Natural killer cell treated with Interleukin-12 subunit alpha and Interleukin-12 subunit beta and Interleukin-15 and Interleukin-18, amount 100 ng/mL, for 72 hours (primary cell): ENCODE measurements around the gene CDS1. TPM values are rescaled to one million over a fixed set of nuclear protein-coding genes. Genes with fewer than 3 reads are reported as not detected.
"Not testable (repeated sequence)": the region's sequence is repeated elsewhere in the genome, so short reads cannot be mapped to it uniquely, and the experiment has no call there.

Experiments
- ATAC-seq, 2 donors: fragments of 150-1000 bp; cut with Tn5 transposase in 1 of 2; sonication (Bioruptor Pico), chemical (Tn5 transposase) in 1 of 2; 2 replicates each; pipeline ENCODE4 v1.10.0; 2021
- DNase-seq: peaks from one replicate; pipeline ENCODE4 v3.0.0; 2022; ENCODE audit warnings: low spot score
- H3K27ac Mint-ChIP-seq, 2 donors: 1 replicate in 1 of 2; 2 replicates in 1 of 2; pipeline ENCODE4 v1.8.0; 2022; ENCODE audit warnings: mixed read lengths in 2 of 2, mild to moderate bottlenecking in 1 of 2, moderate library complexity in 1 of 2
- H3K27me3 Mint-ChIP-seq, 2 donors: 1 replicate in 1 of 2; 2 replicates in 1 of 2; pipeline ENCODE4 v1.8.0; 2022; ENCODE audit warnings: mixed read lengths in 2 of 2
- H3K36me3 Mint-ChIP-seq: one replicate; pipeline ENCODE4 v1.8.0; 2022; ENCODE audit warnings: mixed read lengths
- H3K4me1 Mint-ChIP-seq, 2 donors: 1 replicate in 1 of 2; 2 replicates in 1 of 2; pipeline ENCODE4 v1.8.0; 2022; ENCODE audit warnings: low read depth in 2 of 2, mixed read lengths in 2 of 2, mild to moderate bottlenecking in 1 of 2
- H3K4me3 Mint-ChIP-seq: one replicate; pipeline ENCODE4 v1.8.0; 2022; ENCODE audit warnings: mixed read lengths
- H3K9me3 Mint-ChIP-seq: 2 replicates; pipeline ENCODE4 v1.8.0; 2022; ENCODE audit warnings: mixed read lengths
- total RNA-seq, 2 donors: library from RNA; stranded (reverse); gene quantifications; one replicate each; pipeline ENCODE4 v1.2.3, GENCODE V29; 2022

Gene CDS1
- total RNA-seq = not detected

DNA sequence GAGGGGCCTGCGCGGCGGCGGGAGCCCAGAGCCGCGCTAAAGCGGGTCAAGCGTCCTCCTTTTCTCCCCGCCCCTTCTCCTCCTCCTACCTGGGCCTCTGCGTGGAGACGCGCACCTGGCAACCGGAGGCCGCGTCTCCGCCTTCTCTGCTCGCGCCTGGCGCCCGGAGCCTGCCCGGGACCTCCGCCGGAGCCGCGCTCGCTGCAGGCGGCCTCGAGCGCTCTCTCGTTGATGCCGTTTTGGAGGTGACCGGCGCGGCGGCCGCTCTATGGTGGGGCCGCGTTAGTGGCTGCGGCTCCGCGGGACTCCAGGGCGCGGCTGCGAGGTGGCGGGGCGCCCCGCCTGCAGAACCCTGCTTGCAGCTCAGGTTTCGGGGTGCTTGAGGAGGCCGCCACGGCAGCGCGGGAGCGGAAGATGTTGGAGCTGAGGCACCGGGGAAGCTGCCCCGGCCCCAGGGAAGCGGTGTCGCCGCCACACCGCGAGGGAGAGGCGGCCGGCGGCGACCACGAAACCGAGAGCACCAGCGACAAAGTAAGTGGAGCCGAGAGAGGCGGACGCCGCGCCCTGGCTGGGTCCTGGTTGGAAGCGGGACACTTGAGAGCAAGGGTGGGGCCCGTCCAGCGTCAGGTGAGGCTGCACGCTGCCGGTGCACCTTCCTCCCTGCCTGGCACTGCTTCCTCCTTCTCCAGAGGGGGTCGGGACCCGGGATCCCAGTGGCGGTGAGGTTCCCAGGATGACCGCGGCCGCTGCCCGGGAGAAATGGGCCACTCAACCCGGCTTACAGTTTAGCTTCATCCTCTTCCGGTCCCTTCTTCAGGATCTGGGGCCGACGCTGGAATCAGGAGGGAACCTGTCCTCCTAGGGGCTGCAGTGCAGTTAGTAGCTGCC, at the start of gene CDS1:
Gene CDS1 (plus strand): TSS at position 140 of the 888 bp plus-strand sequence. CDS start 275 bp downstream, at position 415.
- peaks cover 0 to 19% of the 10 kb centered on the region in 2 donors for H3K4me1 Mint-ChIP-seq
- H3K27me3 Mint-ChIP-seq = peaks cover 39 to 53% of the 10 kb centered on the region in 2 donors
- no peak within 1 kb of the TSS for H3K27ac Mint-ChIP-seq
- ATAC-seq (peak; percentile 45 to 68), DNase-seq (no peak)
- H3K9me3 Mint-ChIP-seq = peaks cover 8% of the 10 kb centered on the region
- peak within 1 kb of the TSS; percentile 41 for H3K4me3 Mint-ChIP-seq
- peaks cover 16% of the 10 kb centered on the region for H3K36me3 Mint-ChIP-seq

DNA sequence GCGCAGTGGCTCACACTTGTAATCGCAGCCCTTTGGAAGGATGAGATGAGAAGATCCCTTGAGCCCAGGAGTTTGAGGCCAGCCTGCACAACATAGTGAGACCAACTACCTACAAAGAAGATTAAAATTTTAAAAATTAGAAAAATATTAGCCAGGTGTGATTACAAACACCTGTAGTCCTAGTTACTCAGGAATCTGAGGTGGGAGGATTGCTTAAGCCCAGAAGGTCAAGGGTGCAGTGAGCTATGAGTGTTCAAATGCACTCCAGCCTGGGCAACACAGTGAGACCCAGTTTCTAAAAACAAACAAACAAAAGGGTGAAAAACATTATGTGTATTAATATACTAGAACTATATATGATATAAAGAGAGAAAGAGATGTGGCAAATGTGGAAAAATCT, 47.0 kb upstream of the CDS1 start:
- Mint-ChIP-seq H3K27ac (no peak overlapping the region), H3K27me3 (no peaks in the 10 kb centered on the region), H3K4me1 (no peaks in the 10 kb centered on the region), H3K9me3 (no peaks in the 10 kb centered on the region), H3K36me3 (no peaks in the 10 kb centered on the region), H3K4me3 (no peak overlapping the region)
- no peak for DNase-seq
- no peak for ATAC-seq

DNA sequence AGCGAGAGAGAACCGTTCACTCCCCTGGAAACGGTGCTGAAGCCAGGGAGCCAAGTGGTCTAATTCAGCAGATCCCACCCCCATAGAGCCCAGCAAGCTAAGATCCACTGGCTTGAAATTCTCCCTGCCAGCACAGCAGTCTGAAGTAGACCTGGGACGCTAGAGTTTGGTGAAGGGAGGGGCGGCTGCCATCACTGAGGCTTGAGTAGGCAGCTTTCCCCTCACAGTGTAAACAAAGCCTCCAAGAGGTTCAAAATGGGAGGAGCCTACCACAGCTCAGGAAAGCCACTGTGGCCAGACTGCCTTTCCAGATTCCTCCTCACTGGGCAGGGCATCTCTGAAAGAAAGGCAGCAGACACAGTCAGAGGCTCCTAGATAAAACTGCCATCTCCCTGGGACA, 37.8 kb upstream of the CDS1 start:
- Mint-ChIP-seq H3K27me3 (no peaks in the 10 kb centered on the region), H3K36me3 (no peaks in the 10 kb centered on the region), H3K4me3 (no peak overlapping the region), H3K4me1 (no peaks in the 10 kb centered on the region), H3K9me3 (peaks cover 3% of the 10 kb centered on the region), H3K27ac (no peak overlapping the region)
- no peak for DNase-seq
- no peak for ATAC-seq

DNA sequence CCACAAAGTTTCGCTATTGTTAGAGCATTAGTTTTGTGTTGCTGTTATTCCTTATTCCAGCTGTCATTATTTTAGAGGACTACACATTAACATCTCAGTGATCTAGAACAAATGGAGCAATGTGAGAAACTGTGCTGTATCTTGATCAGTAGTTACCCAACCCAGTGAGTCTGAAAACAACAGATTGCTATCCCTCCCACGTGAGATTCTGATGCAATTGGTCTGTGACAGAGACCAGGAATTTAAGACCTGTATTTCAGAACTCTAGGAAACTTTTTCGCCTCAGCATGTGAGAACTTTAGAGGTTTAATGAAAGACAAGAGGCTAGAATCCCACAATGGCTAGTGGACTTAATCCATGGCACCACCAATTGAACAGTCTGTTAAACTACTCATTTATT, 35.7 kb upstream of the CDS1 start:
- Mint-ChIP-seq H3K4me1 (no peaks in the 10 kb centered on the region), H3K36me3 (no peaks in the 10 kb centered on the region), H3K27ac (no peak overlapping the region), H3K27me3 (no peaks in the 10 kb centered on the region), H3K4me3 (no peak overlapping the region), H3K9me3 (peaks cover 3% of the 10 kb centered on the region)
- DNase-seq = no peak
- no peak for ATAC-seq

DNA sequence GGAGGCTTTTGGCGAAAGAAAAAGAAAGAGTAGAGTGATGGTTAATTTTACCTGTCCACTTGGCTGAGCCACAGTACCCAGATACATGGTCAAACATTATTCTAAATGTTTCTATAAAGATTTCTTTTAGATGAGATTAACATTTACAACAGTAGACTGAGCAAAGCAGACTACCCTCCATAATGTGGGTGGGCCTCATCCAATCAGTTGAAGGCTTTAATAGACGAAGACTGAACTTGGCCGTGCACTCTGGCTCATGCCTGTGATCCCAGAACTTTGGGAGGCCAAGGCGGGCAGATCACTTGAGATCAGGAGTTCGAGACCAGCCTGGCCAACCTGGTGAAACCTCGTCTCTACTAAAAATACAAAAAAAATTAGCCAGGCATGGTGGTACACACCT, 33.7 kb upstream of the CDS1 start:
- not testable (repeated sequence) for H3K4me3 Mint-ChIP-seq, H3K27me3 Mint-ChIP-seq, DNase-seq, ATAC-seq, H3K9me3 Mint-ChIP-seq, H3K27ac Mint-ChIP-seq, H3K36me3 Mint-ChIP-seq, H3K4me1 Mint-ChIP-seq

DNA sequence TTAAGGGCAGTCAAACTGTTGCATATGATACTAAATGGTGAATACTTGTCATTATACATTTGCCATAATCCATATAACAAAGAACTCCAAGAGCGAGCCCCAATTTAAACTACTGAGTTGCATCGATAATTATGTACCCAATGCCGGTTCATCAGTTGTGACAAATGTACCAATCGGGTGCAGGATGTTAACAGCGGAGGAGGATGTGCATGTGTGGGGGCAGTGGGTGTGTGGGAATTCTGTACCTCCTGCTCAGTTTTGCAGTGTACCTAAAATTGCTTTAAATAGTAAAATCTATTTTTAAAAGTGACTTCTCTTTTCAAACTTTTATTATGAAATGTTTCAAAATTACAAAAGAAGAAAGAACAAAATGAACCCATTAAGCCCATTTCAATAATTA, 20.8 kb upstream of the CDS1 start:
- ATAC-seq (no peak), DNase-seq (no peak)
- Mint-ChIP-seq H3K36me3 (no peaks in the 10 kb centered on the region), H3K9me3 (peaks cover 6% of the 10 kb centered on the region), H3K27me3 (peaks cover 0 to 2% of the 10 kb centered on the region in 2 donors), H3K4me3 (no peak overlapping the region), H3K4me1 (no peaks in the 10 kb centered on the region), H3K27ac (no peak overlapping the region)

DNA sequence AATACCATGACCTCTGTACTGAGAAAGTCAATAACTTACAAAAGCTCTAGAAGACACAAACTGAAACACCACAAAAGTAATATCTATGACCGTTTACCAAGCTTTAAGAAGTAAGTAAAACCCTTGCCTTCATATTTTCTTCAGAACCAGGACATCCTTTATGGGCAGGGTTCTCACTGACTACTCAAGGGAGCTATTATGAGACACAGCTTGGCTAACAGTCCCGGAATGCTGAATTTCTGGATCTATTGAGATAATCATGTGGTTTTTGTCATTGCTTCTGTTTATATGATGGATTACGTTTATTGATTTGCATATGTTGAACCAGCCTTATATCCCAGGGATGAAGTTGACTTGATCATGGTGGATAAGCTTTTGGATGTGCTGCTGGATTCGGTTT, 19.9 kb upstream of the CDS1 start:
- DNase-seq (no peak), ATAC-seq (no peak)
- Mint-ChIP-seq H3K36me3 (no peaks in the 10 kb centered on the region), H3K27ac (no peak overlapping the region), H3K4me1 (no peaks in the 10 kb centered on the region), H3K4me3 (no peak overlapping the region), H3K27me3 (peaks cover 0 to 2% of the 10 kb centered on the region in 2 donors), H3K9me3 (peaks cover 3% of the 10 kb centered on the region)

DNA sequence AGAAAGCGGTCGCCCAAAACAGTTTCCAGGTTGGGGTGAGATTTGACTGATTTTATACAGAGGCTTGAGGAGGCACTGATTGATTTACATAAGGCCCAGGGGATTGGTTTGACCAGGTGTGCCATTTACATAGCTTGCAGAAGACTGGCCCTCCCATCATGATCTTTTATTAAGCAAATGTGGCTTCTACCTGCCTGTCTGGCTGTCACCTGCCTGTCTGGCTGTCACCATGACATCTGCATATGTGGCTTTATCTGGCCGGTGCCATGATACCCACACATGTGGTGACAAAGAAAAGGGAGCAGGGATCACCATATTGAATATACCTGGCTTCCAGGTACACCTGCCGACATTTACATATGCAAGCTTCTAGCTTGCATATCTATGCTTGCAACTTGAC, 17.0 kb upstream of the CDS1 start:
- Mint-ChIP-seq H3K4me3 (no peak overlapping the region), H3K9me3 (no peaks in the 10 kb centered on the region), H3K27ac (no peak overlapping the region), H3K27me3 (peaks cover 0 to 3% of the 10 kb centered on the region in 2 donors), H3K4me1 (no peaks in the 10 kb centered on the region), H3K36me3 (no peaks in the 10 kb centered on the region)
- no peak for ATAC-seq
- no peak for DNase-seq

DNA sequence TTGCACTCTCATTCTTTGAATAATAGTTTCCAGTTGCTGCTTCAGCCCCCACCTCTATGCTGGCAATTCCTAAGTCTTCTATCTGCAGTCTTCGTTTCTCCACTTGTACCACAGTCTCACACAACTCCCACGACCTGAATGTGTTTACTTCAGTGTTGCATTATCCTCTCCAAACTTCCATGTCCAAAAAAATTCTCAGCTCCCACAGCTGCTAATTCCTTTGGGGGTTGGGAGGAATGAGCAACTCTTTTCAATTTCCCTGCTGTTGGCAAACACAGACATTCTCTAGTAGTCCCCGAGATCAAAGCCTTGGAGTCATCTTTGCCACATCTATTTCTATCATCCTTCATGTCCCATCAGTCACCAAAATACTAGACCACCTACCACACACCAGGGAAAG, 14.4 kb upstream of the CDS1 start:
- no peak overlapping the region for H3K27ac Mint-ChIP-seq
- H3K9me3 Mint-ChIP-seq = no peaks in the 10 kb centered on the region
- ATAC-seq (no peak), DNase-seq (no peak)
- H3K4me1 Mint-ChIP-seq = no peaks in the 10 kb centered on the region
- H3K27me3 Mint-ChIP-seq = peaks cover 0 to 3% of the 10 kb centered on the region in 2 donors
- no peaks in the 10 kb centered on the region for H3K36me3 Mint-ChIP-seq
- no peak overlapping the region for H3K4me3 Mint-ChIP-seq

DNA sequence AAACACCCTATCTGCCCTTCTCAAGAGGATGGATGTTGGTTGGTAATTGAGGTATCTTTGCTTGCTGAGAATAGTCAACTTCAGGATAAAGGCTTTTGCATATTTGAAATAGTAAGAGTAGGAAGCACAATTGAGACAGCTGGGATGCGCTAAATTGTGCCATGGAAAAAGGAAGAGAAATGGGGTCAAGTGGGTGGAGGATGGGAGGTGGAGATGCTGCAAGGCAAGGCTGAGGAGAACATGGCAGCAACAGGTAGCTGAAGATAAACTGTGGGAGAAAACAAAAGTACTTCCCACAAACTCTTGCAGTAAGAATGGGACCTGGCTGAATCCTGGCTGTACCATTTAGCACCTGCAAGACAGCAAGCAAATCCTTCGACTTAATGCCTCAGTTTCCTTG, 13.9 kb upstream of the CDS1 start:
- Mint-ChIP-seq H3K27me3 (peaks cover 0 to 3% of the 10 kb centered on the region in 2 donors), H3K36me3 (no peaks in the 10 kb centered on the region), H3K4me3 (no peak overlapping the region), H3K4me1 (no peaks in the 10 kb centered on the region), H3K9me3 (no peaks in the 10 kb centered on the region), H3K27ac (no peak overlapping the region)
- no peak for DNase-seq
- no peak for ATAC-seq

DNA sequence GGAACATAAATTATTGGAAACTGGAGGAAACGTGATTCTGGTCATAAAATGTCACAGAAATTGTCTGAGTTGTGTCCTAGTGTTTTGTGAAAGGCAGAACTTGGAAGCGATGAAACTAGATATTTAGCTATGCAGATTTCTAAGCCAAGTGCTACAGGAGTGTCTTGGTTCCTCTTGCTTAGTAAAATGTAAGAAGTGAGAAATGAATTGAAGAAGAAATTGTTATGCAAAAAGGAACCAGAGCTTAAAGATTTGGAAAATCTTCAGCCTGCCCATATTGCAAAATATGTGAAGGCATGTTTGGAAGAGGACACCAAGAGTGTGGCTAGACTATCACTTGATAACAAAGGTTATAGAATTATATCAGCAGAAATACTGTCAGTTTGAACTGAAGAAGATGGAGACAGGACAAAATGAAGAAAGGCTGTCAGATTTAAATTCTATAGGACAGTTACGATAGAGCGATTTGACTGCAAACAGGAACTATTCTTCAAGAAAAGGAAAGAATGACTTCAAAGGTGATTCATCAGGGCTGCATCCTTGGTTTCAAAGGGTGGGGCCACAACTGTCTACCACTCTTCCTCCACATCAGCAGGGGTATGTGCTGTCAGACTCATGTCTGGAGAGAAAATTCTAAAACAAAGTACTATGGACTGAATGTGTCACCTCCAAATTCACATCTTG, 9.4 kb upstream of the CDS1 start:
- Mint-ChIP-seq H3K27ac (no peak overlapping the region), H3K36me3 (no peaks in the 10 kb centered on the region), H3K27me3 (peaks cover 0 to 7% of the 10 kb centered on the region in 2 donors), H3K4me3 (no peak overlapping the region), H3K9me3 (no peaks in the 10 kb centered on the region), H3K4me1 (no peaks in the 10 kb centered on the region)
- no peak for DNase-seq
- ATAC-seq = no peak

DNA sequence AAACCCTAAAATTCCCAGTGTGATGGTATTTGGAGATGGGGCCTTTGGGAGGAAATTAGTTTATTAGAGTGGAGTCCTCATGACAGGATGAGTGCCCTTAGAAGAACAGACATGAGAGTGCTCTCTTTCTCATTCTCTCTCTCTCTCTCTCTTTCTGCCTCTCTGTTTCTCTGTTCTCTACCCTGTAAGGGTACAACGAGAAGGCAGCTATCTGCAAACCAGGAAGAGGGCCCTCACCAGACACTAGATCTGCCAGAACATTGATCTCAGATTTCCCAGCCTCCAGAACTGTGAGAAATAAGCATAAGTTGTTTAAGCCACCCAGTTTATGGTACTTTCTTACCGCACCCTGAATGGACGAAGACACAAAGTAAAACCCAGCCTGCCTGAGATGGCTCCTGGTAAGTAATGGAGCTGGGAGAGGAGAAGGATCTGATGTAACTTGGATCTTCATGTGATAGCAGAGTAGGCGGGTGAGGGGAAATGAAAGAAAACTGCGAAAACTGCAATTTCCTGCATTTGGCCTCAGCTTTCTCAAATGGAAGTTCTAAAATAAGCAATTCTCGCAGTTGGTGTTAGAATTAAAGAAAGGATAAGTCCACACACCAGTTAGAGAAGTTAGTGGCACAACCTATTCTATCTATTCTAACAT, 8.7 kb upstream of the CDS1 start:
- H3K9me3 Mint-ChIP-seq = no peaks in the 10 kb centered on the region
- H3K27ac Mint-ChIP-seq = no peak overlapping the region
- no peaks in the 10 kb centered on the region for H3K36me3 Mint-ChIP-seq
- ATAC-seq (no peak), DNase-seq (no peak)
- H3K4me1 Mint-ChIP-seq = no peaks in the 10 kb centered on the region
- H3K27me3 Mint-ChIP-seq = peaks cover 0 to 4% of the 10 kb centered on the region in 2 donors
- H3K4me3 Mint-ChIP-seq = no peak overlapping the region

DNA sequence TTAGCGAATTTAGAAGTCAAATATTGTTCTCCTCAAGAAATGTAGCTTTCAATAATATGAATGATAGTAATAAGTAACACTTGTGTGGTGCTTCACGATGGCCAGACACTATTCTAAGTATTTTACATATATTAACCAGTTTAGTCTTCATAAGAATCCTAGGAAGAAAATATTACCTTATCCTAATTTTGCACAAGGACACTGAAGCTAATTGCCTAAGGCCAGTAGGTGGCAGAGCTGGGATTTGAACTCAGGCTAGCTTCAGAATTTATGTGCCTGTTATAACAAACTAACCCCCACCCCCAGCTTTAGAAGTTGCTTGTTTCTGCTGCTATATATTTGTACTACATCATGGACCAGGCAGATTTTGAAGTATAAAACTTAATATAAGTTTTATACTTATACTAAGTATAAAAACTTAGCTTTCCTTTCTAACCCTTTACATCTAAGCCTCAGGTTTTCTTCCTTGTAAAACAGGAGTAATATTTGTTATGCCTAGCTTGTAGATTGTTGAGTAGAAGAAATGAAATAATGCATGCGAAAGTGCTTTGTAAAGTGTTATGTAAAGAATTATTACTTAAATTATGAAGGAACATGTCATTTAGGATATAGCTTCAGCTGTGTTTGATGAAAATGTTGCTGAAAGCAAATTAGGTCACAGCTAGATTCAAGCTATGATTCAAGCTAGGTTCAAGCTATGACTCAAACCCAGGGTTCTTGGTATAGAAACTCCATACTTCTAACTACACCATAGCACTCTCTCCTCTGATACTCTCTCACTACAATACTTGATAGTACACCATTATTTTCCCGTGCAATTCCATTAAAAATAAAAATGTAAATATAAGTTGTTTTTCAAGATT, 4.2 kb upstream of the CDS1 start:
- Mint-ChIP-seq H3K9me3 (no peaks in the 10 kb centered on the region), H3K4me3 (no peak overlapping the region), H3K36me3 (no peaks in the 10 kb centered on the region), H3K27me3 (peaks cover 18 to 19% of the 10 kb centered on the region in 2 donors), H3K27ac (no peak overlapping the region), H3K4me1 (peaks cover 0 to 11% of the 10 kb centered on the region in 2 donors)
- ATAC-seq (no peak), DNase-seq (no peak)
